Epidermal melanocyte (primary cell): Measurements from ENCODE around the gene CCDC85C.
"Not testable (repeated sequence)": the region's sequence is repeated elsewhere in the genome, so short reads cannot be mapped to it uniquely, and the experiment has no call there.

ENCODE experiments used
- DNase-seq: peaks from one replicate; pipeline ENCODE4 v3.0.0; 2011; ENCODE audit warnings: low spot score; ENCODE audit not compliant: insufficient read length

CCDC85C gene

DNA sequence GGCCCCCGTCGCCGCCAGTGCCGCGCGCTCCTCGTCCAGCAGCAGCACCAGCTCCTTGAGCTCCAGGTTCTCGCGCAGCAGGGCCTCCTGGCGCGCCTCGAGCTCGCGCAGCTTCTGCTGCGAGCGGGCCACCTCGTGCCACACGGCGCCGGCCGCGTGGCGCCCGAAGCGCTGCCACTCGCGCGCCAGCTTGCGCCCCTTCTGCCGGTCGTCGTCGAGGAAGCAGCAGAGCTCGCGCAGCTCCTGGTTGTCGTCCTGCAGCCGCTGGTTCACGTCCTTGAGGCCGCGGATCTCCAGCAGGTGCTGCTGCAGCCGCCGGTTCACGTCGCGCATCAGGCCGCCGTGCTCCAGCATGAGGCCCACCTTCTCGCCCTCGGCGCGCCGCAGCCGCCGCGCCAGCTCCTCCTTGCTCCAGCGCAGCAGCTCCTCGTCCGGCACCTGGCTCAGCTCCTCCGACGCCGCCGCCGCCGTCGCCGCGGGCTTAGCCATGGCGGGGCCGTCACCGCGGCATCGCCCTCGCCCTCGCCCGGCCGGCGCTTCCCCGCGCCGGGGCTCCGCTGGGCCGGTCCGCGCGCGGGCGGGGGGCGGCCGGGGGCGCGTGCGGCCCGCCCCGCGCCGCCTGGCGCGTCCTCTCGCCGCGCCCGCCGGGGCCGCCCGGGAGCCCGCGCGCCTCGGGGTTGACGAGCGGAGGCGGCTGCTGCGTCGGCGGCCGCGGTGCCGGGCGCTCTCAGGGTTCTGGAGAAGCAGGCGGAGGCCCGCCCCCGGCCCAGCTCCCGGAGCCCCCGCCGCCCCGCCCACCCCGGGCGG, at the start of gene CCDC85C:
Gene CCDC85C (minus strand): TSS at position 737 of the 807 bp plus-strand sequence. CDS start 248 bp downstream, at position 489.
- DNase-seq: no peak

DNA sequence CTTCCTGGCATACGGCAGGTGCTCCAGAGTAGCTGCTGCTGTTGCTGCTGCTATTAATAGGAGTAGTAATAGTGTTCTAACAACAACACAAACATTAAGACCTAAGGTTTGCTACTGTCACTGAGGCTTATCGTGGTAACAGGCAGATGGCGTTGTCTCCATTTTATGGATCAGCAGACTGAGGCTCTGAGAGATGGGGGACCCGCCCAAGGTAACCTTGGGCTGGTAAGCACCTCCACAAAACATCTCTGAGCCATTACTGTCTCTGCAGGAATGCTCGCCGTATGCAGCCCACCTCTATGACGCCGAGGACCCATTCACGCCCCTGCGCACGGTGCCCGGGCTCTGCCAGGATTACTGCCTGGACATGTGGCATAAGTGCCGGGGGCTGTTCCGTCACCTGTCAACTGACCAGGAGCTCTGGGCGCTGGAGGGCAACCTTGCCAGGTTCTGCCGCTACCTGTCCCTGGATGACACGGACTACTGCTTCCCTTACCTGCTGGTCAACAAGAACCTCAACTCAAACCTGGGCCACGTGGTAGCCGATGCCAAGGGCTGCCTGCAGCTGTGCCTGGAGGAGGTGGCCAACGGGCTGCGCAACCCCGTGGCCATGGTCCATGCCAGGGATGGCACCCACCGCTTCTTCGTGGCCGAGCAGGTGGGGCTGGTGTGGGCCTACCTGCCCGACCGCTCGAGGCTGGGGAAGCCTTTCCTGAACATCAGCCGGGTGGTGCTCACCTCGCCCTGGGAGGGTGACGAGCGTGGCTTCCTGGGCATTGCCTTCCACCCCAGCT, 48.1 kb upstream of the CCDC85C start:
- DNase-seq: no peak

DNA sequence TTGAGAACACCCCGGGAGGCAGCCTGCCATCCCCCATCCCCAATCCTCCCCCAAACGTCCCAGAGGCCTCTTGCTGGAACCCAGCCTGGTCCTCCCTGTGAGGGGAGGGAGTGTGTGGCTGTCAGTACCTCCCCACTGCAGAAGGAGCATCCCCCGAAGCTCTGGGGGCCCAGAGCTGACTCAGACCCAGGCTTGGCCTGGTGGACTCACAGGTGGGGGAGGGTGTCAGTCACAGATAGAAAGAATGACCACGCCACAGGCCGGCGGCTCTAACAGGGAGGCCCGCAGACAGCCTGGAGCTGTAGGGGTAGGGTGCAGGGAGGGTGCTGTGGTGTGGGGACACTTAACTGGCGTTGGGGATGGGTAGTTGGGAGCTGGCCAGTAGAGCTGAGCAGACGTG, 46.2 kb upstream of the CCDC85C start:
- no peak for DNase-seq

GRCh38 chr14:99649643-99650042, 45.6 kb upstream of the CCDC85C start:
- DNase-seq: no peak

GRCh38 chr14:99649219-99649618, 45.2 kb upstream of the CCDC85C start:
- no peak for DNase-seq

DNA sequence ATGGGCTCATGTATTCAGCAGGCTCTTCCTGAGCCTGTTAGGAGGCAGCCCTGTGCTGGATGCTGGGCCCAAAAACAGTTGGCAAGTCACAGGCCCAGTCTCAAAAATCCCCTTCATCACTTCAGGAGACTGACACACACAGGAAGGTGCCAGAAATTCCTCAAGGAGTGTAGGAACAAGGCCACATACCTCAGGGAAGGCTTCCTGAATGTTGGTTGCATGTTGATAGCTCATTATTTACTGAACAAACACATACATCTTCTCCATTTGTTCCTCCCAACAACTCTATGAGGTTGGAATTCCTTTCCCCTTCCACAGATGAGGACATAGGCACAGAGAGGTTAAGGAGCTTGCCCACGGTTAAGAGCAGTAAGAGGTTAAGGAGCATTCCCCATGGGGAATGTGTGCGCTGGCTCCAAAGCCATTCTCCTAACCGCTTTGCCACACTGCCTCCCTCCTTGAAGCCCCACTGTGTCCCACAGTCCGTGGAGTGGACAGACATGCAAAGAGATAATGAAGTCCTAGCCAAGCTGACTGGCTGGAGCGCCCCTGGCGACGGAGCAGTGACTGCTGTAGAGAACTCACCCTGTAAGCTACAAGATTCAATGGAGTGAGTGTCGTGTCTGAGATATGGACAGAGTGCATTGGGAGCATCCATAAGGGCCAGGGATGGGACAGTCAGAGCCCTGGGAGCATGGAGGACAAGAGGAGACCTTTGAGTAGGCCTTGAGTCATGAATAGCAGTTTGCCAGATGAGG, 44.2 kb upstream of the CCDC85C start:
- DNase-seq: no peak

- no peak for DNase-seq
These were observed 43.4 kb upstream of the CCDC85C start for GRCh38 chr14:99647411-99647810.

DNA sequence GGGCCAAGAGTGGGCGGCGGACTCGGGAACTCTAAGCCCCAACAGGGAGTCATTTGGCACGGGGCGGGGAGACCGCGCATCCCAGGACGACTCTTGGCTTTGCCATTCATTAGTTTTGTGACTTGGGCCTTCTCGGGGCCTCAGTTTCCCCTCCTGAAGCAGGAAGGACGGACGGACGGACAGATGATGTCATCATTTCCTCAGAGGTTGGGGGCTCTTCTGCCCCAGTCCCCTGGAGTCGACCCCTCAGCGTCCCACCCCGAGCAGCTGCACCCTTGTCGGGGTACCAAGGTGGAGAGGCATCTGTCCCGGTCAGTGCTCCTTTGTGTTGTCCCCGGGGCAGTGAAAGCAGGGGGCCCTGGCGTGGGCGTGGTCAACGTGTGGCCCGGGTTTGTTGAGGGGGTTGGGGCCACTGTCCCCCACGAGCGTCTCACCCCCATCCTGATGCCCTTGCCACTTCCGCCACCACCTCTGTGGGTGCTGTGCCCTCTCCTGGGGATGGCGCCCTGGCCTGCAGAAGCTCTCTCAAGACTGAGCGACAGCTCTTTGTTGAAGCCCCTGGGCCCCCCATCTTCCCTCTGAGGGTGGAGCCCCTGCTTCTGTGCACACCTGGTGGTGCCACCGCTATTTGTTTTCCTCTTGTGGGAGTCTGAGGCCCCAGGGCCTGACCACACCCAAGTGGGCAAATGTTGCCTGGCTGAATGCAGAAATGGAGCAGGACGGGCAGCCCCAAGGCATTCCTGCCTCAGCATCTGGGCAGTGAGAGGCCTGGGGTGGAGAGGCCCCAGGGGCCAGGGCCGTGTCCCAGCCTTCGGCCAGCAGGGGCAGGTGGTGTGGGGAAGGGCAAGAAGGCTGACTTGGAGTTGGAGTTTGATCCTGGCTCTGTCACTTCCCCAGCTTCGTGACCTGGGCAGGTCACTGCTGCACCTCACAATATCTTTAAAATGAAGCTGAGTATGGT, 41.8 kb upstream of the CCDC85C start:
- DNase-seq: no peak

GRCh38 chr14:99644723-99645544, 40.9 kb upstream of the CCDC85C start, which contains the start of gene HHIPL1:
Gene HHIPL1, plus strand, starts transcription at chr14:99645129. Its CDS starts 79 bp downstream, at chr14:99645208.
- DNase-seq: peak; percentile 32

- DNase-seq: no peak
These were observed 40.1 kb upstream of the CCDC85C start for GRCh38 chr14:99644035-99644587.

- no peak for DNase-seq
These were observed 39.3 kb upstream of the CCDC85C start for GRCh38 chr14:99643343-99643742.

DNA sequence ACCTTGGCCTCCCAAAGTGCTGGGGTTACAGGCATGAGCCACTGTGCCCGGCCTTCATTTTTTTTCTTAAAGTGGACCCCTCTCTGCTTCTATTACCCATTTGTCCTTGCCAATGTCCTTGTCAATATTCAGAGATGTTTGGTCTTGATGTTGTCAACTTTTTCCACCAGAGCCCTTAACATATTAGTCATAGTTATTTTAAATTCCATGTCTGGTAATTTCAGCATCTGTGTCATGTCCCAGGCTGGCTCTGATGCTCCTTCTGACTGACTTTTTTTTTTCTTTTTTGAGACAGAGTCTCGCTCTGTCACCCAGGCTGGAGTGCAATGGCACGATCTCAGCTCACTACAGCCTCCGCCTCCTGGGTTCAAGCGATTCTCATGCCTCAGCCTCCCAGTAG, 38.8 kb upstream of the CCDC85C start:
- DNase-seq: not testable (repeated sequence)

GRCh38 chr14:99637624-99638023, 33.6 kb upstream of the CCDC85C start:
- DNase-seq: no peak

DNA sequence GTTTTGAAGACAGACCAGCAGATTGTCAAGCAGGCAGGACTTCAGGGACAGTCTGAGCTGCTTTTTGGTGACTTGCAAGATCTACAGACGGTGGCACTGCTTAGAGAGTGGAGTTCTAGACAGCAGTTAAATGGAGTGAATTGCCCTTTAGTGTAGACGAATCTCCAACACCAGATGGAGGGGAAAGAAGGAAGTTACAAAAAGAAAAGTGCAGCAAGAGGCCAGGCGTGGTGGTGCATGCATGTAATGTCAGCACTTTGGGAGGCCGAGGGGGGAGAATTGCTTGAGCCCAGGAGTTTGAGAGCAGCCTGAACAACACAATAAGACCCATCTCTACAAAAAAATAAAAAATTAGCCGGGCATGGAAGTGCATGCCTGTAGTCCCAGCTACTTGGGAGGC, 32.5 kb upstream of the CCDC85C start:
- no peak for DNase-seq

DNA sequence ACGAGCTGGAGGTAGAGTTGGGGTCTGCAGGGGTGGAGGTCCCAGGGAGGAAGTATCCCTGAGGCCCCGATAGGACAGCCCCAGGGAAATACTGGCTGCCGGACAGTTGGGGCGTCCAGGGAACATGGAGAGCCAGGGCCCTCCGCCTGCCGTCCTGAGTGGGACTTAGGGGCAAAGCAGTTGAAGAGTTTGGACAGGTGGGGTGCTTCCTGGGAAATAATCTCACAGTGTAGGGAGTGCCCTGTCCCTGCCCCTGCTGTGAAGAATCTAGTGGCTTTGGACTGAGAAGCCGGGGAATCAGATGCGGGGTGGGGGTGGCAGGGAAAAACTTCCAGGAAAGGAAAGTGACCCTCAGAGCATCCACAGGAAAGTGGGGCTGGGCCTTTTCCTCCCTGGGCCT, 31.1 kb upstream of the CCDC85C start:
- DNase-seq: no peak

GRCh38 chr14:99634443-99634842, 30.4 kb upstream of the CCDC85C start:
- no peak for DNase-seq

GRCh38 chr14:99633918-99634317, 29.9 kb upstream of the CCDC85C start:
- DNase-seq: no peak

GRCh38 chr14:99633141-99633540, 29.1 kb upstream of the CCDC85C start:
- DNase-seq: no peak

- DNase-seq: peak; percentile 70
These were observed 28.5 kb upstream of the CCDC85C start for GRCh38 chr14:99632410-99633035.
